ES-I3 (cell line): ENCODE measurements around the gene SLC11A2.
"Not testable (repeated sequence)": the region's sequence is repeated elsewhere in the genome, so short reads cannot be mapped to it uniquely, and the experiment has no call there.

Experiments
- H3K36me3 ChIP-seq: 2 replicates; pipeline ENCODE4 v1.6.1; 2013; ENCODE audit warnings: mild to moderate bottlenecking, low read length, control low read depth, moderate library complexity; ENCODE audit not compliant: insufficient read depth
- H3K4me1 ChIP-seq: 2 replicates; pipeline ENCODE4 v1.6.1; 2013; ENCODE audit warnings: mild to moderate bottlenecking, control low read depth, low read length; ENCODE audit not compliant: insufficient read depth
- H3K9ac ChIP-seq: 2 replicates; pipeline ENCODE4 v1.6.1; 2013; ENCODE audit warnings: low read depth, mild to moderate bottlenecking, low read length, moderate library complexity
- H3K9me3 ChIP-seq: 2 replicates; pipeline ENCODE4 v1.6.1; 2013; ENCODE audit warnings: mild to moderate bottlenecking, low read length, moderate library complexity; ENCODE audit not compliant: control insufficient read depth, insufficient read depth

The SLC11A2 gene

GRCh38 chr12:51017452-51017851 lies 8.7 kb downstream of the SLC11A2 start:
- H3K9ac ChIP-seq = no peak overlapping the region
- H3K9me3 ChIP-seq = no peaks in the 10 kb centered on the region
- no peaks in the 10 kb centered on the region for H3K36me3 ChIP-seq
- no peaks in the 10 kb centered on the region for H3K4me1 ChIP-seq

GRCh38 chr12:51014467-51014866 lies 11.7 kb downstream of the SLC11A2 start:
- not testable (repeated sequence) for H3K9me3 ChIP-seq

DNA sequence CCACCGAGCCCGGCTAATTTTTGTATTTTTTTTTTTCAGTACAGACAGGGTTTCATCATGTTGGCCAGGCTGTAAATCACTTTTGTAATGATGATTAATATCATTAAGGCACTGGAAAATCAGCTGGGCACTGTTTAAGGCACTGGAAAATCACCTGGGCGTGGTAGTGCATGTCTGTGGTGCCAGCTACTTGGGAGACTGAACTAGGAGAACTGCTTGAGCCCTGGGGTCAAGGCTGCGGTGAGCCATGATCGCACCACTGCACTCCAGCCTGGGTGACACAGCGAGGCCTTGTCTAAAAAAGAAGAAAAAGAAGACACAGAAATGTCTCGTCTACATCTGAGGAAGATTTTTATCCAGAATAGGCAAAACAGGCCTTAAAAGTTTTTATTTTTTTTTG lies 12.7 kb downstream of the SLC11A2 start:
- Histone ChIP-seq H3K36me3 (no peaks in the 10 kb centered on the region), H3K4me1 (peaks cover 8% of the 10 kb centered on the region), H3K9ac (no peak overlapping the region), H3K9me3 (no peaks in the 10 kb centered on the region)

More at GRCh38 chr12:51014467-51014866, 11.7 kb downstream of the SLC11A2 start:
- not testable (repeated sequence) for H3K9ac ChIP-seq, H3K4me1 ChIP-seq, H3K36me3 ChIP-seq

GRCh38 chr12:51012570-51013236 lies 13.5 kb downstream of the SLC11A2 start:
- Histone ChIP-seq H3K36me3 (no peaks in the 10 kb centered on the region), H3K4me1 (peaks cover 8% of the 10 kb centered on the region), H3K9me3 (no peaks in the 10 kb centered on the region), H3K9ac (no peak overlapping the region)

- Histone ChIP-seq H3K9ac (no peak overlapping the region), H3K9me3 (no peaks in the 10 kb centered on the region), H3K4me1 (peaks cover 8% of the 10 kb centered on the region), H3K36me3 (no peaks in the 10 kb centered on the region; the same call in 1 of the 2 replicates)
These were observed 14.2 kb downstream of the SLC11A2 start for GRCh38 chr12:51011955-51012354.

DNA sequence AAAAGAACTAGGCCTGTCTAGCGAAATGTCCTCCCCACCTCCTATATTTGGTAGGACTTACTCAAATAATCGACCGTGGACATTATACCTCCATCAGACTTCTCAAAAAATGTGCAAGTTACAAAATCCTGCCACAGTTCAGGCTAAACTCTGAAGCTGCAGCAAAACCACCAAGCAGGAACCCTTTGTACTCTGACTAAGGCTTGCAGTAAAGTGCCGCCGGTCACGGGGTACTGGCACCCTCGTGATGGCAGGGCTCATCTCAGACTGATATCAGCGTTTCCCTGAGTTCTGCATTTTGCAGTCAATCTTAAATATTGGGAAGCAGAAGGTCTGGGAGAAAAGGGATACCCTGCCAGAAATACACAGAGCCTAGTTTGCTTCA lies 17.1 kb downstream of the SLC11A2 start:
- Histone ChIP-seq H3K4me1 (peaks cover 8% of the 10 kb centered on the region), H3K9me3 (no peaks in the 10 kb centered on the region), H3K9ac (no peak overlapping the region), H3K36me3 (peaks cover 2% of the 10 kb centered on the region; the same call in 1 of the 2 replicates)

- Histone ChIP-seq H3K9ac (no peak overlapping the region), H3K9me3 (no peaks in the 10 kb centered on the region), H3K4me1 (peaks cover 8% of the 10 kb centered on the region), H3K36me3 (peaks cover 2% of the 10 kb centered on the region; the same call in 1 of the 2 replicates)
These were observed 17.7 kb downstream of the SLC11A2 start for GRCh38 chr12:51008329-51009055.

GRCh38 chr12:51005671-51006070 lies 20.5 kb downstream of the SLC11A2 start:
- Histone ChIP-seq H3K9ac (no peak overlapping the region), H3K4me1 (peaks cover 8% of the 10 kb centered on the region), H3K36me3 (peaks cover 2% of the 10 kb centered on the region; the same call in 1 of the 2 replicates)

GRCh38 chr12:51005030-51005429 lies 21.2 kb downstream of the SLC11A2 start:
- H3K4me1 ChIP-seq = peaks cover 8% of the 10 kb centered on the region
- peaks cover 6% of the 10 kb centered on the region; the same call in 1 of the 2 replicates for H3K36me3 ChIP-seq
- no peaks in the 10 kb centered on the region for H3K9me3 ChIP-seq
- H3K9ac ChIP-seq = no peak overlapping the region

More at GRCh38 chr12:51005671-51006070, 20.5 kb downstream of the SLC11A2 start:
- no peaks in the 10 kb centered on the region for H3K9me3 ChIP-seq

DNA sequence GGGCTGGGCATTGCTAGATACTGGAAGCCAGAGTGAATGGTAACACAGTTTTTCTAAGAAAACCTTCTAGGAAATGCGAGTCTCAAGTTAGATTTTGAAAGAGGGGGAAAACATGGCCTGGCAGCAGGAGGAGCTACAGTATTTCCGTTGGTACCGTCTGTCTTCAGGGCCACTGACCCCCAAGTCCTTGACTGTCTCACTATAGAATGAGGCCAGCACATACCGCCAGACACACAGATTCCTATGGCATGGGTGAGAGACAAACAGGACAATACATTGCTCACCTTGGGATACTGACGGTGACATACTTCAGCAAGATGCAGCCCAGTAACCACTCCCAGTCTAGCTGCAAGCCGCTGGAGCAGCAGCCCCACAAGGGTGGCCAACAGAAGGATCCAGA lies 21.7 kb downstream of the SLC11A2 start:
- H3K9me3 ChIP-seq = no peaks in the 10 kb centered on the region
- no peak overlapping the region for H3K9ac ChIP-seq
- peaks cover 8% of the 10 kb centered on the region for H3K4me1 ChIP-seq
- H3K36me3 ChIP-seq = peaks cover 6% of the 10 kb centered on the region; the same call in 1 of the 2 replicates

- no peaks in the 10 kb centered on the region for H3K4me1 ChIP-seq
- no peak overlapping the region for H3K9ac ChIP-seq
- peaks cover 6% of the 10 kb centered on the region; the same call in 1 of the 2 replicates for H3K36me3 ChIP-seq
- H3K9me3 ChIP-seq = no peaks in the 10 kb centered on the region
These were observed 24.4 kb downstream of the SLC11A2 start for GRCh38 chr12:51001799-51002198.

DNA sequence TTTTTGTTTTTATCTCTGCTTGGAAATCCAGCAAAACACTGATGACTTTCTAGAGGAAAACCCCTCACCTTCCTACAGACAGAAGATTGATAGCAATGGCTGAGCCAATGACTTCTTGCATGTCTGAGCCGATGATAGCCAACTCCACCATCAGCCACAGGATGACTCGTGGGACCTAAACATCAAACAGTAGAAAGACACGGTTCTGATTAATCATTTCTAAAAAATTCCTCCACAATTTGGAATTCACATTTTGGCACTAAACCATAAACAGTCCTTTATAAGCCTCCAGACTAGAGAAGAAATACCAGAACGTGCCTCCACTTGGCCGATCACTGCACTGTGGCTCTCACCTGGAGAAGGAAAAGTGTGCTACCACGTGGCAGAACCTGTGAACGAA lies 25.9 kb downstream of the SLC11A2 start:
- Histone ChIP-seq H3K9ac (no peak overlapping the region), H3K36me3 (peaks cover 7% of the 10 kb centered on the region; the same call in 1 of the 2 replicates), H3K9me3 (no peaks in the 10 kb centered on the region), H3K4me1 (no peaks in the 10 kb centered on the region)

DNA sequence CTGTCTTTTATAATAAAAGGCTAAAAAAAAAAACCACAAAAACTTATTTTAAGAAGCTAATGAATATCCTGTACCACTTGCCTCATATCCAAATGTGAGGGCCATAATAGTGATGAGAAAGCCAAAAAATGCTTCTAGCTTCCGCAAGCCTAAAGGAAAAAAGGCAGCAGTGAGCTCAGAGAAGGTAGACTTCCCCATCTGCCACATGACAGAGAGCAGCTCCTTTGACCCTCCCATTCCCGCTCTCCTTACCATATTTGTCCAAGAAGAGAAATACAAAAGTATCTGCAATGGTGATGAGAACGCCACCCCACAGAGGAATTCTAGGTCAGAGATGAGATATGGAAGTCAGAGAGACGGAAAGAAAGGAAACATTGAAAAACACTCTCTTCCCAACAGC lies 27.1 kb downstream of the SLC11A2 start:
- Histone ChIP-seq H3K36me3 (peaks cover 7% of the 10 kb centered on the region; the same call in 1 of the 2 replicates), H3K9ac (no peak overlapping the region), H3K4me1 (no peaks in the 10 kb centered on the region), H3K9me3 (no peaks in the 10 kb centered on the region)

DNA sequence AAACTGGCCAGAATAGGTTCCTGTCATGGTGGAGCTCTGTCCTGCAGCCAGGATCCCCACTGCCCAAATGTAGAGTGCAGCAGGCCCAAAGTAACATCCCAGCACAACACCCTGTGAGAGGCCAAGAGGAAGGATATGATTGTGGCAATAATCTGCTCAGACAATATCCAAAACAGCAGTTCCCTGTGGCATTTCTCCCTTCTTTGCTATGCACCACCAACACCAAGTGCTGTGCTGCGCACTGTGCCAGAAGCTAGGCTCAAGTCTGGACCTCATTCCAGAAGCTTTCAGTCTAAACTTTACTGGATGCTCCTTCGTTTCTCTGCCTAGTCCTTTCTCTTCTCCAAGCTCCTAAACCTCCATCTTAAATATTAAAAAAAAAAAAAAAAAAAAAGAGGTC lies 33.4 kb downstream of the SLC11A2 start:
- Histone ChIP-seq H3K36me3 (peaks cover 18% of the 10 kb centered on the region), H3K9me3 (no peaks in the 10 kb centered on the region)

GRCh38 chr12:50991291-50991690 lies 34.9 kb downstream of the SLC11A2 start:
- no peaks in the 10 kb centered on the region for H3K4me1 ChIP-seq
- no peaks in the 10 kb centered on the region for H3K9me3 ChIP-seq
- no peak overlapping the region for H3K9ac ChIP-seq
- peaks cover 14% of the 10 kb centered on the region for H3K36me3 ChIP-seq

More for the DNA sequence above, 33.4 kb downstream of the SLC11A2 start:
- H3K9ac ChIP-seq = no peak overlapping the region
- no peaks in the 10 kb centered on the region for H3K4me1 ChIP-seq
